Astrocyte of the cerebellum (primary cell): ENCODE data around the gene LINC00237.

Experiments
- DNase-seq: peaks from one replicate; pipeline ENCODE4 v3.0.0-alpha.2; 2011; ENCODE audit warnings: low read depth
- H3K4me3 ChIP-seq: 2 replicates; pipeline ENCODE4 v1.5.1; 2011; ENCODE audit warnings: mild to moderate bottlenecking, low read depth, low read length, moderate library complexity
- CTCF ChIP-seq: IDR thresholded peaks from 2 replicates; pipeline ENCODE4 v1.5.1; 2012; ENCODE audit warnings: low read length, low read depth, moderate library complexity, mild to moderate bottlenecking; ENCODE audit errors: missing control alignments
- in situ Hi-C: cut with HindIII; loops from 2 replicates; pipeline ENCODE4 v1.10.0; 2017; ENCODE audit warnings: low sequenced_read_pairs

The LINC00237 gene

DNA sequence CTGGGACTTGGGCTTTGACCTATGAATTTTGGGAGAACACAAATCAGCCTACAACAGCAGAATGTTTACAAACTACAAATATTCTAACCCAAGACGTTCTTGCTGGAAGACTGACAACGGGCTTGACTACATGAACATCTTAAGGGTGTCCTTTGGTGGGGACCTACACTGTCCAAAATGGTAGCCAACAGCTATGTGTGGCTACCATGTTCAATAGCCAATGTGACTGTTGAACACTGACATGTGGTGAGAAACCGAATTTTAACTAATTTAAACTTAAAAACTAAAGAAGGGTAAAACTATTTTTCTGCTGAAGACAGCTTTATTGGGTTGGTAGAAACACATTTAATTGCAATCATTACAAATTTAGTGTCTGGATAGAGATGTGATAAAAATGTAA lies 30.1 kb downstream of the LINC00237 start:
- in situ Hi-C loops: no loop called here
- no peak for TF ChIP-seq CTCF
- DNase-seq: no peak
- no peak overlapping the region for H3K4me3 ChIP-seq

GRCh38 chr20:21075471-21075870 lies 30.7 kb downstream of the LINC00237 start:
- H3K4me3 ChIP-seq: no peak overlapping the region
- no peak for TF ChIP-seq CTCF
- no peak for DNase-seq
- in situ Hi-C loops: no loop called here

GRCh38 chr20:21074605-21075336 lies 31.4 kb downstream of the LINC00237 start:
- in situ Hi-C loops: no loop called here
- DNase-seq: no peak
- no peak for TF ChIP-seq CTCF
- H3K4me3 ChIP-seq: no peak overlapping the region

DNA sequence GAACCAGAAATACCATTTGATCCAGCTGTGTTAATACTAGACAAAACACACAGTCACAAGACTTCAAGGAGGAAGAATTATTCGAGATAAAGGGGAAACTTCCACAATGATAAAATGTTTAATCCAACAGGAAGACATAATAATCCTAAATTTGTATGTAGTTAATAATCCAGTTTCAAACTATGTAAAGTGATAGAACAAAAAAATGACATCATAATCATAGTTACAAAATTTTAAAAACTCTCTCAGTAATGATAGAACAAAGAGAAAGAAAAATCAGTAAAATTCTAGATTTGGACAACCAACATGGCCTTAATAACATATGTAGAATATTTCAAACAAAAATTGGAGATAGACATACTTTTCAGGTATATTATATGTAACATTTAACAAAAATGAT lies 38.9 kb downstream of the LINC00237 start:
- H3K4me3 ChIP-seq: no peak overlapping the region
- no peak for TF ChIP-seq CTCF
- in situ Hi-C loops: no loop called here
- DNase-seq: no peak

- DNase-seq: no peak
- TF ChIP-seq CTCF: no peak
- in situ Hi-C loops: no loop called here
- H3K4me3 ChIP-seq: no peak overlapping the region
These were observed 41.2 kb downstream of the LINC00237 start for GRCh38 chr20:21064924-21065323.

GRCh38 chr20:21063276-21063675 lies 42.9 kb downstream of the LINC00237 start:
- no peak overlapping the region for H3K4me3 ChIP-seq
- no peak for DNase-seq
- in situ Hi-C loops: no loop called here
- no peak for TF ChIP-seq CTCF
